GM19455 (cell line): ENCODE data around the gene SNX14.
"Not testable (repeated sequence)": the region's sequence is repeated elsewhere in the genome, so short reads cannot be mapped to it uniquely, and the experiment has no call there.

ENCODE experiments used
- ATAC-seq: cut with Tn5 transposase; IDR thresholded peaks from one replicate; pipeline ENCODE4 v1.9.1; 2021; ENCODE audit not compliant: unreplicated experiment

The SNX14 gene

GRCh38 chr6:85592033-85592432 is 1.6 kb downstream of the SNX14 start:
- ATAC-seq, result no peak

GRCh38 chr6:85591207-85591606 is 2.5 kb downstream of the SNX14 start:
- ATAC-seq, result no peak

GRCh38 chr6:85585741-85586140 is 7.9 kb downstream of the SNX14 start:
- ATAC-seq, result no peak

- ATAC-seq, result not testable (repeated sequence)
These were observed 10.8 kb downstream of the SNX14 start for GRCh38 chr6:85582832-85583231.

GRCh38 chr6:85581572-85581971 is 12.1 kb downstream of the SNX14 start:
- ATAC-seq, result no peak

GRCh38 chr6:85580878-85581267 is 12.8 kb downstream of the SNX14 start:
- peak; percentile 69 for ATAC-seq

GRCh38 chr6:85580118-85580877 is 13.4 kb downstream of the SNX14 start:
- no peak for ATAC-seq

- no peak for ATAC-seq
These were observed 14.1 kb downstream of the SNX14 start for GRCh38 chr6:85579581-85579980.

GRCh38 chr6:85576476-85576875 is 17.2 kb downstream of the SNX14 start:
- no peak for ATAC-seq

GRCh38 chr6:85574932-85575598 is 18.6 kb downstream of the SNX14 start:
- ATAC-seq, result no peak

GRCh38 chr6:85569323-85569722 is 24.3 kb downstream of the SNX14 start:
- ATAC-seq, result no peak

GRCh38 chr6:85568411-85568810 is 25.2 kb downstream of the SNX14 start:
- ATAC-seq, result no peak

GRCh38 chr6:85565736-85566135 is 27.9 kb downstream of the SNX14 start:
- ATAC-seq, result no peak

GRCh38 chr6:85564223-85564622 is 29.4 kb downstream of the SNX14 start:
- ATAC-seq, result not testable (repeated sequence)

GRCh38 chr6:85561750-85562357 is 31.8 kb downstream of the SNX14 start:
- ATAC-seq, result no peak

GRCh38 chr6:85556992-85557668 is 36.5 kb downstream of the SNX14 start:
- no peak for ATAC-seq

- ATAC-seq, result no peak
These were observed 41.0 kb downstream of the SNX14 start for GRCh38 chr6:85552652-85553051.

- no peak for ATAC-seq
These were observed 42.4 kb downstream of the SNX14 start for GRCh38 chr6:85551264-85551663.

- no peak for ATAC-seq
These were observed 45.9 kb downstream of the SNX14 start for GRCh38 chr6:85547719-85548118.

- ATAC-seq, result no peak
These were observed 48.9 kb downstream of the SNX14 start for GRCh38 chr6:85544776-85545175.

GRCh38 chr6:85537055-85537494 is 56.6 kb downstream of the SNX14 start:
- ATAC-seq, result no peak
